Kidney (tissue), 14 donors: ENCODE results near the gene CD99. TPM values are rescaled to one million over a fixed set of nuclear protein-coding genes. Genes with fewer than 3 reads are reported as not detected.

ENCODE experiments used
- DNase-seq, 5 donors: peaks; one replicate each; pipeline ENCODE4 v3.0.0-alpha.2; 2013 to 2020
- FAIRE-seq: peaks from 2 replicates; lab custom pipeline; 2012; peaks lifted over from hg19 to GRCh38; lab: Jason Lieb, UNC
- H3K27ac ChIP-seq, 2 donors: one replicate each; pipeline ENCODE4 v1.7.0; 2013; ENCODE audit warnings: low read depth in 2 of 2, low read length in 2 of 2, inconsistent platforms in 1 of 2
- H3K27me3 ChIP-seq: one replicate; pipeline ENCODE4 v1.7.1; 2013; ENCODE audit warnings: low read length, inconsistent platforms; ENCODE audit not compliant: control insufficient read depth, insufficient read depth
- H3K36me3 ChIP-seq, 3 donors: one replicate each; pipeline versions ENCODE4 v1.7.0 to v1.7.1; 2013; ENCODE audit warnings: low read length in 3 of 3, control low read depth in 1 of 3, inconsistent platforms in 1 of 3; ENCODE audit not compliant: insufficient read depth in 3 of 3, control insufficient read depth in 2 of 3
- H3K4me1 ChIP-seq, 3 donors: one replicate each; pipeline versions ENCODE4 v1.7.0 to v1.7.1; 2013; ENCODE audit warnings: low read length in 3 of 3, inconsistent platforms in 1 of 3, low read depth in 1 of 3; ENCODE audit not compliant: control insufficient read depth in 2 of 3, insufficient read depth in 2 of 3
- H3K4me3 ChIP-seq, 3 donors: one replicate each; pipeline versions ENCODE4 v1.7.0 to v1.8.1; 2013; ENCODE audit warnings: low read length in 3 of 3, control low read depth in 1 of 3, inconsistent platforms in 1 of 3
- H3K9ac ChIP-seq, 3 donors: one replicate each; pipeline versions ENCODE4 v1.7.0 to v1.7.1; 2013; ENCODE audit warnings: low read length in 3 of 3, control low read depth in 1 of 3, inconsistent platforms in 1 of 3
- H3K9me3 ChIP-seq, 3 donors: one replicate each; pipeline versions ENCODE4 v1.7.0 to v1.7.1; 2013; ENCODE audit warnings: low read length in 3 of 3, control low read depth in 1 of 3, inconsistent platforms in 1 of 3; ENCODE audit not compliant: control insufficient read depth in 2 of 3, insufficient read depth in 1 of 3
- intact Hi-C: fragments of 100-400 bp; cut with DNase I; formaldehyde crosslinking; loops from one replicate; pipeline ENCODE4 v1.11.1; 2022
- polyA plus RNA-seq: library from polyadenylated mRNA; stranded (reverse); fragments of 350-450 nt; fragmentation: Illumina TruSeq; extraction: RNeasy Lipid Tissue Mini Kit (QIAGEN cat#74804); gene quantifications from one replicate; pipeline ENCODE4 v1.2.3, GENCODE V29; 2014; ENCODE audit warnings: low read depth, low replicate concordance; ENCODE audit not compliant: insufficient read depth
- total RNA-seq: library from RNA; stranded (reverse); fragmentation: NEBNext Ultra II Directional; extraction: Animal tissue kit (Norgen Biotek cat#: 25700); gene quantifications from one replicate; pipeline ENCODE4 v1.2.1, GENCODE V29; 2021
- TF ChIP-seq, protein P1 (sequence below): IDR thresholded peaks from 3 replicates; pipeline ENCODE4 v1.5.1; 2012; ENCODE audit warnings: mild to moderate bottlenecking, moderate library complexity, borderline replicate concordance; ENCODE audit not compliant: insufficient read depth; ENCODE audit errors: extremely low read depth
- donor health status: control.
- donor health status: control.
- donor health status: control.
- donor health status: control.
- donor health status: control.
- donor health status: DM: yes; HTN: yes; CAD: no.
- donor health status: Normal renal cell carcinoma (clear cell type).

Gene CD99
- total and polyA plus RNA-seq, 2 donors from 2014 or later = 125 to 136 TPM

DNA sequence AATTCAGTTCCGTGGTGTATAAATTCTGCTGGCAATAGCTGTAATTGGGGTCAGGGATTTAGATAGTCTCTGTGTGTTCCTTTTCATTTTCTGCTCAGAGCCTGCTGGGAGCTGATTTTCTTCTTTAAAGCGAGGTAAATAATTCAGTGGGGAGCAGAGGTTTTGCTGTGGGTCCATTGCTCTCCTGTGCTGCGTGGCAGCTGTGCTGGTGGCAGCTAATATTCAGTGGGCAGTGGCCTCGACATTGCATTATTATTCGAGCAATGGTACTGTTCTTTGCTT, 74.4 kb downstream of the CD99 start:
- Histone ChIP-seq H3K9me3 (no peaks in the 10 kb centered on the region), H3K4me1 (no peaks in the 10 kb centered on the region), H3K4me3 (no peak overlapping the region), H3K9ac (no peak overlapping the region), H3K27ac (no peak overlapping the region), H3K27me3 (no peaks in the 10 kb centered on the region), H3K36me3 (no peaks in the 10 kb centered on the region)
- TF ChIP-seq, protein P1, sequence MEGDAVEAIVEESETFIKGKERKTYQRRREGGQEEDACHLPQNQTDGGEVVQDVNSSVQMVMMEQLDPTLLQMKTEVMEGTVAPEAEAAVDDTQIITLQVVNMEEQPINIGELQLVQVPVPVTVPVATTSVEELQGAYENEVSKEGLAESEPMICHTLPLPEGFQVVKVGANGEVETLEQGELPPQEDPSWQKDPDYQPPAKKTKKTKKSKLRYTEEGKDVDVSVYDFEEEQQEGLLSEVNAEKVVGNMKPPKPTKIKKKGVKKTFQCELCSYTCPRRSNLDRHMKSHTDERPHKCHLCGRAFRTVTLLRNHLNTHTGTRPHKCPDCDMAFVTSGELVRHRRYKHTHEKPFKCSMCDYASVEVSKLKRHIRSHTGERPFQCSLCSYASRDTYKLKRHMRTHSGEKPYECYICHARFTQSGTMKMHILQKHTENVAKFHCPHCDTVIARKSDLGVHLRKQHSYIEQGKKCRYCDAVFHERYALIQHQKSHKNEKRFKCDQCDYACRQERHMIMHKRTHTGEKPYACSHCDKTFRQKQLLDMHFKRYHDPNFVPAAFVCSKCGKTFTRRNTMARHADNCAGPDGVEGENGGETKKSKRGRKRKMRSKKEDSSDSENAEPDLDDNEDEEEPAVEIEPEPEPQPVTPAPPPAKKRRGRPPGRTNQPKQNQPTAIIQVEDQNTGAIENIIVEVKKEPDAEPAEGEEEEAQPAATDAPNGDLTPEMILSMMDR = no peak
- intact Hi-C loops = no loop called here
- no peak for FAIRE-seq
- DNase-seq = no peak

DNA sequence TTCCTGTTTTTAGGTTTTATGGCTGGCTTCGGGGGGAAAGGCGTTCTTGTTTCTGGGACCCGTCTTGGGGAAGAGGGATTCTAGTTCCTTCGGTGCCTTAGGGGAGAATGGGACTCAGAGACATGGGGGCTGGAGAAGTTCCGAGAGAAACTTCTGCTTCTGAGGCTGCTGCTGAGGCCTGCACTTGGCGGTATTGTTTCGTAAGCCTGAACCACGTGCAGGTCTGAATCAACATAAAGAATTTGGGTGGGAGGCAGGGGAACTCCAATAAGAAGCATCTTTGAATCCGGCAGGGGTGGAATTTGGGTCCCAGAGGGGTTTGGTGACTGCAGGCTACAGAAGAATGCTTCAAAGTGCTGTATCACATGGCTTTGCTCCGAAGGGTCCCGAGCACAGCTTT, 75.8 kb downstream of the CD99 start:
- TF ChIP-seq, protein P1 = no peak
- intact Hi-C loops = no loop called here
- Histone ChIP-seq H3K36me3 (no peaks in the 10 kb centered on the region), H3K9ac (no peak overlapping the region), H3K9me3 (no peaks in the 10 kb centered on the region), H3K4me3 (no peak overlapping the region), H3K27me3 (no peaks in the 10 kb centered on the region), H3K4me1 (no peaks in the 10 kb centered on the region), H3K27ac (no peak overlapping the region)
- DNase-seq (no peak), FAIRE-seq (no peak)

DNA sequence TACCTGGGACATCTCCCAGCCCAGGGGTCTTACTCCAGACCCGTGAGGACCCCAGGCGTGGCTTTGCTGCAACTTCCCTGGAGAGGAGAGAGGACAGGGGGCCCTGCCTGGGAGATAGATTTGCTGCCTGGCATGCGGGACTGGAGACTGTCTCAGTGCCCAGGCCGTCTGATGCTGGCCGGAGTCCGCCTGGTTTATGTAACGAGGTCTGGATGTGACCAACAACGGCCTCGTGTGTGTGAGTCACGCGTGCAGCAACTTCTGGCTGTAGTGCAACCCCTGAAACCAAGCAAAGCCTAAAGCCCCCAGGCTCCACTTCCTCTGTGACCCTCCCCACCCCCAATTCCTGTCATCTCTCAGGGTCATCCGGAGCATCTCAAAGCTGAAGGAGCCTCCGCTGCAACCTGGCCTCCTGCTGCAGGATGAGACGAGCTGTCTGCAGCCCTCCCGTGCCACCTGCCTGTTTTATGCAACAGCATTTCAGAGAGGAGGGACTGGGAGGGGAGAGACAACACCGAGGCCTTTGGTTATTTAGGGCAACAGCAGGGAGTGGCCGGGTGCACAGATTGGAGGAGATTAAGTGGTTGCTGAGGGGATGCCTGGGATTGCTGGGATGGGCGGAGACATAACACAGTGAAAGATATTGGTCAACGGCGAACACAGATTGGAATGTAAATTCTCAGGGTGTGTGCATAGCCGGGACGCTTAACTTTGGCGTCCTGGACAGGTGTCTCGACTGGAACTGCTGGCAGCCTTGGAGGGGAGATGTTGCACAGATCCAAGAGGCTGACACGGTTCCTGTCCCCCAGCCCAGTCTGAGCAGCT, 76.7 kb downstream of the CD99 start:
- intact Hi-C loops = no loop called here
- Histone ChIP-seq H3K4me1 (no peaks in the 10 kb centered on the region), H3K27me3 (no peaks in the 10 kb centered on the region), H3K27ac (no peak overlapping the region), H3K36me3 (no peaks in the 10 kb centered on the region), H3K9ac (no peak overlapping the region), H3K9me3 (no peaks in the 10 kb centered on the region), H3K4me3 (no peak overlapping the region)
- no peak for FAIRE-seq
- TF ChIP-seq, protein P1 = no peak
- DNase-seq = peak in 1 of 5 donors; percentile 38
